NCI-H526 treated with DMSO at 0.1 percent for 48 hours (cell line): ENCODE data around the gene COMMD1.

Experiments used
- DNase-seq: peaks from one replicate; lab custom pipeline; 2025; lab: John Stamatoyannopoulos, UW

The COMMD1 gene

DNA sequence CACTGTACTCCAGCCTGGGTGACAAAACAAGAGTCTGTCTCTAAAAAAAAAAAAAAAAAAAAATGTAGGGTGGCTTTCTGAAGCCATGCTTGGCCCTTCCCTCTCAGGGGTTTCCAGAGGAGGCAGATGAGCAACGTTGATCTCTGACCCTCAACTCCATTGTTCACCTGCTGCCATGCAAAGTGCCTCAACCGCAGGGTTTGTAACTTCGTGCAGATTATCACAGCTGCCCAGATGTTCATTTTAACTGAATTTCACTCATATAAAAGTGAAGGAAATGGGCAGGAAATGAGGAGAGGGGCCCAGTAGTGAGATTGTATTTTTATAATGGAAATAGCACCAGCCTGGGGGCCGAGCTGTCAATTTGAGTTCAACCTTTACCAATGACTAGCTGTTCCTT is 275.5 kb downstream of the COMMD1 start:
- DNase-seq = peak; percentile 13

DNA sequence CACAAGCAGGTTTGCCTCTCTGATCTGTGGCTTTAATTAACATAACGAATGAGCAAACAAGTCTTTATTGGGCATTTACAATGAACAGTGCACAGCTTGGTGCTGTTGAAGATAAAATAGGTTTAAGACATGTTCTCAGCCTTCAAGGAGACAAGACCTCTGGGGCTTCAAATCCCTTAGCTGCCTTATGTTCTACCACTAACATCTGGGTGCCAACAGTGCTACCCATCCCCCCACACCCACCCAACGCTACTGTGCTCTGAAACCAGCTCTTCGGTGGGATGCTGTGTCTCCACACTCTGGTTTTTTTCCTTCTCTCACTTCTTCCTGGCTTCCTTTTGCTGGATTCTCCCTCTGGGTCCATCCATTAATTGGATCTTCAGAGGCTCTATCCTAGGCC is 276.4 kb downstream of the COMMD1 start:
- DNase-seq = peak; percentile 18

DNA sequence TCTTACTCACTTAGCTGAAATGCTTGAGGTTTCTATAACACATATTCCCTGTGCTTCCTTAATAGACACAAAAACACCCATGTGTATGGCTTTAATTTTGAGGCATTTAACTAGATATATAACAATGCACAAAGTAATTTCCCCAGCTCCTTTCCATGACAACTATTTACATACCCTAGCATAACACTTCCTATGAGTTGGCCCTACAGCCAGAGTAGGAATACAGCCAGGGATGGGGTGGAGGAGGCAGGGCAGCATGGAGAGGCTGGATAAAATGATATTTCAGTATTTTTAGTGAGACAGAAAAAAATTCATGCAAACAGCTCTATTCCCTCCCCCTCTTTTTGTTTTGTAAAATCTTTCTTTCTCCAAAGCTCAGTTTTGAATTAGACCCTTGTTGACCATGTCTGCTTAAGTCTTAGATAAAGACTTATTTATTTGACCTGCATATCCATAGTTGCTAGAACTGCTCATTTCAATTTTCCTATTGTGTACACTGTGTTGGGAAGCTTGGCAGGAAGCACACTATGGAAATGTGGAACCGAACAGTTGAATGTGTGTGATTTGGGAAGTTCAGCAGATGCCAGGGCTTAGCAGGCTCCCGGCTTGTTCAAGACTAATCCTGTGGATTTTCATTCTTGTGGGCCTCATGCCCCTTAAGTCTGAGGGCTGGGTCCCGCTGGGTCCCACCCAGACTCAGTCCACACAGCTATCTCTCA is 279.2 kb downstream of the COMMD1 start:
- DNase-seq = no peak
